Measurements from ENCODE around the gene FN1.
"Not testable (repeated sequence)": the region's sequence is repeated elsewhere in the genome, so short reads cannot be mapped to it uniquely, and the experiment has no call there.

The FN1 gene

GRCh38 chr2:215422676-215423075 is 13.2 kb downstream of the FN1 start:
- DNase-seq = no peak

- no peak for DNase-seq
These were observed 13.9 kb downstream of the FN1 start for GRCh38 chr2:215421859-215422461.

GRCh38 chr2:215420471-215420935 is 15.4 kb downstream of the FN1 start:
- no peak for DNase-seq

- no peak for DNase-seq
These were observed 15.9 kb downstream of the FN1 start for GRCh38 chr2:215419769-215420470.

- no peak for DNase-seq
These were observed 16.8 kb downstream of the FN1 start for GRCh38 chr2:215419113-215419512.

GRCh38 chr2:215418064-215418963 is 17.6 kb downstream of the FN1 start:
- DNase-seq = no peak

- no peak for DNase-seq
These were observed 18.4 kb downstream of the FN1 start for GRCh38 chr2:215417400-215417951.

GRCh38 chr2:215416656-215417055 is 19.2 kb downstream of the FN1 start:
- no peak for DNase-seq

GRCh38 chr2:215415820-215416577 is 19.9 kb downstream of the FN1 start:
- DNase-seq = no peak

- DNase-seq = no peak
These were observed 20.6 kb downstream of the FN1 start for GRCh38 chr2:215415218-215415617.

- no peak for DNase-seq
These were observed 21.2 kb downstream of the FN1 start for GRCh38 chr2:215414674-215415073.

GRCh38 chr2:215413974-215414373 is 21.9 kb downstream of the FN1 start:
- DNase-seq = no peak

GRCh38 chr2:215413484-215413777 is 22.4 kb downstream of the FN1 start:
- DNase-seq = no peak

- no peak for DNase-seq
These were observed 23.7 kb downstream of the FN1 start for GRCh38 chr2:215411941-215412743.

- peak; percentile 2 to 30 for DNase-seq
These were observed 25.0 kb downstream of the FN1 start for GRCh38 chr2:215410932-215411285.

- not testable (repeated sequence) for DNase-seq
These were observed 25.5 kb downstream of the FN1 start for GRCh38 chr2:215410181-215410931.

GRCh38 chr2:215409331-215410127 is 26.3 kb downstream of the FN1 start:
- no peak for DNase-seq

- DNase-seq = not testable (repeated sequence)
These were observed 27.4 kb downstream of the FN1 start for GRCh38 chr2:215408441-215408840.

- no peak for DNase-seq
These were observed 28.1 kb downstream of the FN1 start for GRCh38 chr2:215407590-215408264.
